OCI-LY7 (cell line): ENCODE results near the gene FRZB. TPM values are rescaled to one million over a fixed set of nuclear protein-coding genes. Genes with fewer than 3 reads are reported as not detected.
"Not testable (repeated sequence)": the region's sequence is repeated elsewhere in the genome, so short reads cannot be mapped to it uniquely, and the experiment has no call there.

Experiments
- BruUV-seq: library from RNA; stranded (reverse); fragments of 400-500 nt; replicated peaks from 2 replicates; lab custom pipeline; 2021; lab: Mats Ljungman, UMichigan
- CTCF ChIA-PET: fragments of 300-600 bp; sonication (Branson Sonifier 250); formaldehyde crosslinking; loops from one replicate; lab custom pipeline; 2022; ENCODE audit warnings: antibody characterized with exemption; ENCODE audit not compliant: unreplicated experiment; lab: Charles Lee
- POLR2A ChIA-PET: fragments of 300-600 bp; sonication (Branson Sonifier 250); formaldehyde crosslinking; loops from one replicate; lab custom pipeline; 2022; ENCODE audit warnings: antibody characterized with exemption; lab: Charles Lee
- DNase-seq: peaks from one replicate; pipeline ENCODE4 v3.0.0-alpha.2; 2015; ENCODE audit warnings: low spot score
- H2AFZ ChIP-seq: fragments of 200-600 bp; sonication (generic), shearing (Covaris generic); 2 replicates; pipeline ENCODE4 v1.6.1; 2014; ENCODE audit warnings: mild to moderate bottlenecking, antibody characterized with exemption, low read length, moderate library complexity
- H3K27ac ChIP-seq: fragments of 200-600 bp; sonication (generic); 2 replicates; pipeline ENCODE4 v1.5.1; 2014; ENCODE audit warnings: mixed run types, low read depth, mild to moderate bottlenecking, moderate library complexity, low read length, inconsistent platforms; ENCODE audit not compliant: poor library complexity, severe bottlenecking
- H3K36me3 ChIP-seq: fragments of 200-600 bp; sonication (generic); 2 replicates; pipeline ENCODE4 v1.6.1; 2014; ENCODE audit warnings: mild to moderate bottlenecking, antibody characterized with exemption, low read length, moderate library complexity, mixed read lengths; ENCODE audit not compliant: insufficient read depth
- H3K4me1 ChIP-seq: fragments of 200-600 bp; sonication (generic); 2 replicates; pipeline ENCODE4 v1.5.1; 2014; ENCODE audit warnings: mild to moderate bottlenecking, low read length; ENCODE audit not compliant: insufficient read depth, poor library complexity, severe bottlenecking
- H3K4me2 ChIP-seq: fragments of 200-600 bp; sonication (generic); 2 replicates; pipeline ENCODE4 v1.6.1; 2014; ENCODE audit warnings: mild to moderate bottlenecking, low read length
- H3K4me3 ChIP-seq: fragments of 200-600 bp; sonication (generic); 2 replicates; pipeline ENCODE4 v1.5.1; 2014; ENCODE audit warnings: mild to moderate bottlenecking, low read depth, low read length; ENCODE audit not compliant: poor library complexity, severe bottlenecking
- H3K79me2 ChIP-seq: fragments of 200-600 bp; sonication (generic); 2 replicates; pipeline ENCODE4 v1.6.1; 2016; ENCODE audit warnings: low read depth, mild to moderate bottlenecking, low read length, moderate library complexity, mixed read lengths; ENCODE audit not compliant: insufficient read depth
- H3K9me2 ChIP-seq: fragments of 200-600 bp; sonication (generic); 2 replicates; pipeline ENCODE4 v1.6.1; 2016; ENCODE audit warnings: mild to moderate bottlenecking, low read length, mixed read lengths; ENCODE audit not compliant: insufficient read depth
- H3K9me3 ChIP-seq: fragments of 200-600 bp; sonication (generic); 2 replicates; pipeline ENCODE4 v1.6.1; 2014; ENCODE audit warnings: mild to moderate bottlenecking, mixed run types, low read length, mixed read lengths
- H4K20me1 ChIP-seq: fragments of 200-600 bp; sonication (generic); 2 replicates; pipeline ENCODE4 v1.6.1; 2014; ENCODE audit warnings: mild to moderate bottlenecking, antibody characterized with exemption, low read length, moderate library complexity, mixed read lengths; ENCODE audit not compliant: insufficient read depth
- EZH2phosphoT487 ChIP-seq: fragments of 200-600 bp; sonication (generic); IDR thresholded peaks from 2 replicates; pipeline ENCODE4 v1.6.1; 2018; ENCODE audit warnings: low read depth, borderline replicate concordance, mild to moderate bottlenecking, mixed run types, antibody characterized with exemption, low read length, moderate library complexity, mixed read lengths
- intact Hi-C: fragments of 100-400 bp; cut with micrococcal nuclease; formaldehyde crosslinking; loops from one replicate; pipeline ENCODE4 v1.10.0; 2022; ENCODE audit not compliant: unreplicated experiment
- total RNA-seq, 2 experiments: library from RNA; depleted of rRNA in 1 of 2; stranded (reverse); fragments of >200 nt in 1 of 2; shearing (Covaris generic) in 1 of 2; gene quantifications; 2 replicates each; pipeline ENCODE4 v1.2.3, GENCODE V29; 2014 to 2022
- TF ChIP-seq, protein P1 (sequence below): fragments of 200-600 bp; sonication (generic); conservative IDR thresholded peaks from 2 replicates; pipeline ENCODE4 v1.5.1; 2014; ENCODE audit warnings: mild to moderate bottlenecking, antibody characterized with exemption, low read length, moderate library complexity, mixed read lengths

The FRZB gene
- total RNA-seq, 2 experiments from 2014 or later, result not detected

DNA sequence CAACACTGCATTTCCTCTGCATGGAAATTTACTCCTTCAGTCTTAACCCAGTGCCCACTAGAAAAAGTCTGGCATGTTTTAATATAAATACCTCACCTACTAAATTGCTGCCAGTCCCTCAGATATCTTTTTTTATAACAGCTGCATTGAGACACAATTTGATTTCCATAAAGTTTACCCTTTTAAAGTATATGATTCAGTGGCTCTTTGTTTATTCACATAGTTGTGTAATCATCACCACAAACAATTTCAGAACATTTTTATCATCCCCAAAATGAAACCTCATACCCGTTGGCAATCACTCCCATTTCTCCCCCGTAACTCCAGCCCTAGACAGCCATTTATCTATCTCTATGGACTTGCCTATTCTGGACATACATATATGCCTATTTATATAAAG, 17.0 kb upstream of the FRZB start:
- Histone ChIP-seq H3K4me1 (peaks cover 27% of the 10 kb centered on the region), H4K20me1 (no peaks in the 10 kb centered on the region), H3K9me3 (peaks cover 8% of the 10 kb centered on the region; the same call in 1 of the 2 replicates), H3K4me2 (no peak overlapping the region), H3K79me2 (no peaks in the 10 kb centered on the region), H3K9me2 (no peaks in the 10 kb centered on the region), H3K36me3 (no peaks in the 10 kb centered on the region; the same call in 1 of the 2 replicates), H3K27ac (no peak overlapping the region), H2AFZ (no peak overlapping the region), H3K4me3 (no peak overlapping the region)
- intact Hi-C loops, result no loop called here
- CTCF ChIA-PET, result no interaction called here
- POLR2A ChIA-PET, result interaction anchor here (2.4 kb wide), 1 partner anchor 16 kb away, joined by 7 read pairs; no protein-coding TSS in a partner anchor
- no TSS peak for BruUV-seq
- TF ChIP-seq, protein P1, sequence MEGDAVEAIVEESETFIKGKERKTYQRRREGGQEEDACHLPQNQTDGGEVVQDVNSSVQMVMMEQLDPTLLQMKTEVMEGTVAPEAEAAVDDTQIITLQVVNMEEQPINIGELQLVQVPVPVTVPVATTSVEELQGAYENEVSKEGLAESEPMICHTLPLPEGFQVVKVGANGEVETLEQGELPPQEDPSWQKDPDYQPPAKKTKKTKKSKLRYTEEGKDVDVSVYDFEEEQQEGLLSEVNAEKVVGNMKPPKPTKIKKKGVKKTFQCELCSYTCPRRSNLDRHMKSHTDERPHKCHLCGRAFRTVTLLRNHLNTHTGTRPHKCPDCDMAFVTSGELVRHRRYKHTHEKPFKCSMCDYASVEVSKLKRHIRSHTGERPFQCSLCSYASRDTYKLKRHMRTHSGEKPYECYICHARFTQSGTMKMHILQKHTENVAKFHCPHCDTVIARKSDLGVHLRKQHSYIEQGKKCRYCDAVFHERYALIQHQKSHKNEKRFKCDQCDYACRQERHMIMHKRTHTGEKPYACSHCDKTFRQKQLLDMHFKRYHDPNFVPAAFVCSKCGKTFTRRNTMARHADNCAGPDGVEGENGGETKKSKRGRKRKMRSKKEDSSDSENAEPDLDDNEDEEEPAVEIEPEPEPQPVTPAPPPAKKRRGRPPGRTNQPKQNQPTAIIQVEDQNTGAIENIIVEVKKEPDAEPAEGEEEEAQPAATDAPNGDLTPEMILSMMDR, result no peak
- TF ChIP-seq EZH2phosphoT487, result no peak
- no peak for DNase-seq

DNA sequence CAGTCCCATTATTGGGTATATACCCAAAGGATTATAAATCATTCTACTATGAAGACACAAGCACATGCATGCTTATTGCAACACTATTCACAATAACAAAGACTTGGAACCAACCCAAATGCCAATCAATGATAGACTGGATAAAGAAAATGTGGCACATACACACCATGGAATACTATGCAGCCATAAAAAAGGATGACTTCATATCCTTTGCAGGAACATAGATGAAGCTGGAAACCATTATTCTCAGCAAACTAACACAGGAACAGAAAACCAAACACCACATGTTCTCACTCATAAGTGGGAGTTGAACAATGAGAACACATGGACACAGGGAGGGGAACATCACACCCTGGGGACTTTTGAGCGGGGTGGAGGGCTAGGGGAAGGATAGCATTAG, 13.7 kb upstream of the FRZB start:
- BruUV-seq, H4K20me1 ChIP-seq, H3K4me1 ChIP-seq, CTCF ChIA-PET, H3K36me3 ChIP-seq, H3K4me3 ChIP-seq, intact Hi-C loops, H3K27ac ChIP-seq, H2AFZ ChIP-seq, H3K9me3 ChIP-seq, H3K4me2 ChIP-seq, POLR2A ChIA-PET, H3K9me2 ChIP-seq, DNase-seq, H3K79me2 ChIP-seq: not testable (repeated sequence)

DNA sequence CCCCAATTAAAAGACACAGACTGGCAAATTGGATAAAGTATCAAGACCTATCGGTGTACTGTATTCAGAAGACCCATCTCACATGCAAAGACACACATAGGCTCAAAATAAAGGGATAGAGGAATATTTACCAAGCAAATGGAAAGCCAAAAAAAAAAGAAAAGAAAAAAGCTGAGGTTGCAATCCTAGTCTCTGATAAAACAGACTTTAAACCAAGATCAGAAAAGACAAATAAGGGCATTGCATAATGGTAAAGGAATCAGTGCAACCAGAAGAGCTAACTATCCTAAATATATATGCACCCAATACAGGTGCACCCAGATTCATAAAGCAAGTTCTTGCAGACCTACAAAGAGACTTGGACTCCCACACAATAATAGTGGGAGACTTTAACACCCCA, 10.2 kb upstream of the FRZB start:
- H2AFZ ChIP-seq, intact Hi-C loops, H3K27ac ChIP-seq, H3K79me2 ChIP-seq, BruUV-seq, CTCF ChIA-PET, H3K36me3 ChIP-seq, H3K4me3 ChIP-seq, H3K4me2 ChIP-seq, H3K9me2 ChIP-seq, H3K9me3 ChIP-seq, DNase-seq, H4K20me1 ChIP-seq, H3K4me1 ChIP-seq: not testable (repeated sequence)
- POLR2A ChIA-PET, result interaction anchor here (0.6 kb wide), 1 partner anchor 97 kb away, joined by 3 read pairs; no protein-coding TSS in a partner anchor

DNA sequence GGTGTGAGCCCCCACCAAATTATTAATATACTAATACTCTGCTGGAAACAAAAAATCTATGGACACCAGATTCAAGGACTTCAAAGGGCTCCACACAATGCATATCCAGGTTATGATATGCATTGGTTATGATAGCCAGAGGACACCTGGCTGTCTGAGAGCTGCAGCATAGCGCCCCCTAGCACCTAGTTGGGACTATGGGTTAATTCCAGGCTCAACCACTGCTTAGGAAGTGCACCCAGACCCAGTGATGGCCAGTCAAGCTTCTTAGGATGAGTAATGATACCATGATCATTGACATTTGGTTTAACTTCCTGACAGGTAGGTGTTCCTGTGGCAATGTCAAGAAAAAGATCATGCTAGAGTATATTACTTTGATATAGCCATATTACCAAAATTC, 3.8 kb upstream of the FRZB start:
- Histone ChIP-seq H3K4me3 (no peak overlapping the region), H2AFZ (no peak overlapping the region), H3K4me2 (no peak overlapping the region), H3K9me2 (no peaks in the 10 kb centered on the region), H3K79me2 (no peaks in the 10 kb centered on the region), H3K36me3 (no peaks in the 10 kb centered on the region), H3K4me1 (peaks cover 21% of the 10 kb centered on the region), H3K9me3 (no peaks in the 10 kb centered on the region), H3K27ac (no peak overlapping the region), H4K20me1 (no peaks in the 10 kb centered on the region)
- intact Hi-C loops, result no loop called here
- ChIA-PET POLR2A (no interaction called here), CTCF (no interaction called here)
- DNase-seq, result peak; percentile 59
- TF ChIP-seq, protein P1, result peak; percentile 79
- TF ChIP-seq EZH2phosphoT487, result no peak
- no TSS peak for BruUV-seq
